22Rv1 (cell line): ENCODE results near the gene GLYR1.

Source experiments
- ZFX ChIP-seq: fragments of 450-650 bp; IDR thresholded peaks from 2 replicates; pipeline ENCODE4 v1.6.1; 2017; ENCODE audit warnings: antibody characterized with exemption, borderline replicate concordance
- TF ChIP-seq, protein P1 (sequence below): fragments of 450-650 bp; IDR thresholded peaks from 2 replicates; pipeline ENCODE4 v1.5.1; 2017; ENCODE audit warnings: mild to moderate bottlenecking

DNA sequence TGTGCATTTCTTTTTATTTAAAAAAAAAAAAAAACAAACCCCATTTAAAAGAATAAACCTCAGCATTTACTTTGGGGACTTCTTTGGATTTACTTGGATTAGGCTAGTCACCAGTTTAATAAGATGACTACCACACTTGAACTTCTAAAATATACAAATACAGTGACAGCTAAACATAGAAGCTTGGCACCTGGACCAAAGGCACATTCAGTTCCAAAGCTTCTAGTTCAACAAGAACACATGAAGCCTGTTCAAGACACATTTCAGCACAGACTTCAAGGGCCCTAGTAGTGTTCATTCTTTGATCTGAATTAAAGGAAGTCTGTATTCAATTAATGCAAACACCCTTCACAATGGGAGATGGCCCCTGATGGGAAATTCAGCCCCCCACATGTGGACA, 33.0 kb downstream of the GLYR1 start:
- TF ChIP-seq, protein P1, sequence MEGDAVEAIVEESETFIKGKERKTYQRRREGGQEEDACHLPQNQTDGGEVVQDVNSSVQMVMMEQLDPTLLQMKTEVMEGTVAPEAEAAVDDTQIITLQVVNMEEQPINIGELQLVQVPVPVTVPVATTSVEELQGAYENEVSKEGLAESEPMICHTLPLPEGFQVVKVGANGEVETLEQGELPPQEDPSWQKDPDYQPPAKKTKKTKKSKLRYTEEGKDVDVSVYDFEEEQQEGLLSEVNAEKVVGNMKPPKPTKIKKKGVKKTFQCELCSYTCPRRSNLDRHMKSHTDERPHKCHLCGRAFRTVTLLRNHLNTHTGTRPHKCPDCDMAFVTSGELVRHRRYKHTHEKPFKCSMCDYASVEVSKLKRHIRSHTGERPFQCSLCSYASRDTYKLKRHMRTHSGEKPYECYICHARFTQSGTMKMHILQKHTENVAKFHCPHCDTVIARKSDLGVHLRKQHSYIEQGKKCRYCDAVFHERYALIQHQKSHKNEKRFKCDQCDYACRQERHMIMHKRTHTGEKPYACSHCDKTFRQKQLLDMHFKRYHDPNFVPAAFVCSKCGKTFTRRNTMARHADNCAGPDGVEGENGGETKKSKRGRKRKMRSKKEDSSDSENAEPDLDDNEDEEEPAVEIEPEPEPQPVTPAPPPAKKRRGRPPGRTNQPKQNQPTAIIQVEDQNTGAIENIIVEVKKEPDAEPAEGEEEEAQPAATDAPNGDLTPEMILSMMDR, result no peak
- TF ChIP-seq ZFX, result no peak
